Left lung (tissue), 10 donors: ENCODE results near the gene TMEM11. TPM values are rescaled to one million over a fixed set of nuclear protein-coding genes. Genes with fewer than 3 reads are reported as not detected.

ENCODE experiments used
- ATAC-seq: fragments of 200-7000 bp; cut with Tn5 transposase; one replicate; pipeline ENCODE4 v1.9.1; 2020; ENCODE audit warnings: moderate library complexity
- DNase-seq, 4 donors: peaks; one replicate each; pipeline ENCODE4 v3.0.0-alpha.2; 2013 to 2020
- H3K27ac ChIP-seq, 2 donors: fragments of 200-600 bp; sonication (generic) in 1 of 2; one replicate each; pipeline versions ENCODE4 v1.5.0 to v1.8.0; 2020 to 2021
- H3K27me3 ChIP-seq, 2 donors: fragments of 200-600 bp; sonication (generic) in 1 of 2; one replicate each; pipeline versions ENCODE4 v1.5.0 to v1.8.0; 2020 to 2021
- H3K36me3 ChIP-seq, 2 donors: fragments of 200-600 bp; sonication (generic) in 1 of 2; one replicate each; pipeline versions ENCODE4 v1.5.0 to v1.8.0; 2020 to 2021
- H3K4me1 ChIP-seq, 2 donors: fragments of 200-600 bp; one replicate each; pipeline ENCODE4 v1.8.0; 2021
- H3K4me3 ChIP-seq, 2 donors: fragments of 200-600 bp; sonication (generic) in 1 of 2; one replicate each; pipeline versions ENCODE4 v1.5.0 to v1.8.0; 2020 to 2021; ENCODE audit warnings: mild to moderate bottlenecking in 1 of 2
- H3K9me3 ChIP-seq, 2 donors: fragments of 200-600 bp; sonication (generic) in 1 of 2; one replicate each; pipeline versions ENCODE4 v1.5.0 to v1.8.0; 2020 to 2021
- intact Hi-C, 2 donors: fragments of 100-400 bp; cut with DNase I; formaldehyde crosslinking; loops; one replicate each; pipeline versions ENCODE4 v1.11.2 to v1.14.2; 2022
- polyA plus RNA-seq, 6 donors: library from polyadenylated mRNA; unstranded; fragments of 120-200 nt; gene quantifications; one replicate each; pipeline ENCODE4 v1.2.1, GENCODE V29; 2013; ENCODE audit not compliant: insufficient read length in 6 of 6
- total RNA-seq, 2 donors: library from RNA; stranded (reverse); fragmentation: NEBNext Ultra II Directional; extraction: Animal tissue kit (Norgen Biotek cat#: 25700); gene quantifications; one replicate each; pipeline ENCODE4 v1.2.1, GENCODE V29; 2021
- TF ChIP-seq, protein P1 (sequence below), 2 donors: fragments of 200-600 bp; sonication (generic) in 1 of 2; IDR thresholded peaks; one replicate each; pipeline versions ENCODE4 v1.5.0 to v1.8.0; 2021; ENCODE audit warnings: antibody characterized with exemption in 2 of 2
- donor health status: DM: no; HTN: yes; CAD: no.
- donor health status: DM: no; HTN: no; CAD: no.

The TMEM11 gene
- total and polyA plus RNA-seq, 8 donors, result 17.1 to 25.1 (median 19.5) TPM

DNA sequence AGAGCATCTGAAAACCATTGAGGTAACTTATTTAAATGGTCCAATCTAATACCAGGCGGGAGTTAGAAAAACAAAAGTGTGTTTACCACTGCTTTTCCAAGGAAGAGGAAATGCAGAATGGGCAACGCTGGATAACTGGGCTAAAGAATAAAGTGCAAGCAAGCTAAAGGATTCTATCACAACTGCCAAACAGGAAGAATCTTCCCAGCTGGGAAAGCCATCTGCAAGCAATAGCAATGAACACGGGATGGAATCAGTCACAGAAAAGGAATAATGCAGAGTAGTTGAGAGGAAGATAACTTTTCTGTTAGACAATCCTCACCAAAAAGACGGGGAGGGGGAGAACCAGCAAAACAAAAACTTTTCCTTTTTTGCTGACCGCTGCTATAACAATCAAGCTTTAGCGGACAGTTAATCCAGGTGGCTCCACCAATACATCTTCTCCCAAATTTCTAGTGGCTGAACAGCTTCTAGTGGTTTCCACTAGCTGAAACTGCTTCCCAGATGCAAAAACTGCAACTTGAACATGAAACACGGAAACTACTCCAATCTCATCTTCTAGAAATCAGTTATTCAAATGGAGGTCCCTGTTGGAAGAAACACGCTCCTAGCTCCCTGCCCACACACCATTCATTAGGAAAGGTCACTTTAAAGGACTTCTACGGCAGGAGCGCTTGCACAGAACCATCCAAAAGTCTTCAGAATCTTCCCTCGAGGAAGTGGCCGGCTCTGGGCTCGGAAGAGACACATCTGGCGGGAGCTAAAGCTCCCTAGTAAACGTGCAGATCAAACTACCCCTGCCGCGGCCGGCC, 929 bp downstream of the TMEM11 start:
- Histone ChIP-seq H3K4me1 (peaks cover 31 to 80% of the 10 kb centered on the region in 2 donors), H3K27me3 (no peaks in the 10 kb centered on the region), H3K4me3 (peak overlapping the region; percentile 78 to 99), H3K9me3 (no peaks in the 10 kb centered on the region), H3K36me3 (peaks cover 0 to 30% of the 10 kb centered on the region in 2 donors), H3K27ac (peak overlapping the region; percentile 95 to 97)
- peak in 1 of 4 donors; percentile 7 for DNase-seq
- intact Hi-C loops, result no loop called here
- no peak for ATAC-seq
- TF ChIP-seq, protein P1, sequence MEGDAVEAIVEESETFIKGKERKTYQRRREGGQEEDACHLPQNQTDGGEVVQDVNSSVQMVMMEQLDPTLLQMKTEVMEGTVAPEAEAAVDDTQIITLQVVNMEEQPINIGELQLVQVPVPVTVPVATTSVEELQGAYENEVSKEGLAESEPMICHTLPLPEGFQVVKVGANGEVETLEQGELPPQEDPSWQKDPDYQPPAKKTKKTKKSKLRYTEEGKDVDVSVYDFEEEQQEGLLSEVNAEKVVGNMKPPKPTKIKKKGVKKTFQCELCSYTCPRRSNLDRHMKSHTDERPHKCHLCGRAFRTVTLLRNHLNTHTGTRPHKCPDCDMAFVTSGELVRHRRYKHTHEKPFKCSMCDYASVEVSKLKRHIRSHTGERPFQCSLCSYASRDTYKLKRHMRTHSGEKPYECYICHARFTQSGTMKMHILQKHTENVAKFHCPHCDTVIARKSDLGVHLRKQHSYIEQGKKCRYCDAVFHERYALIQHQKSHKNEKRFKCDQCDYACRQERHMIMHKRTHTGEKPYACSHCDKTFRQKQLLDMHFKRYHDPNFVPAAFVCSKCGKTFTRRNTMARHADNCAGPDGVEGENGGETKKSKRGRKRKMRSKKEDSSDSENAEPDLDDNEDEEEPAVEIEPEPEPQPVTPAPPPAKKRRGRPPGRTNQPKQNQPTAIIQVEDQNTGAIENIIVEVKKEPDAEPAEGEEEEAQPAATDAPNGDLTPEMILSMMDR (IDR thresholded peaks at IDR 0.05), result no peak

DNA sequence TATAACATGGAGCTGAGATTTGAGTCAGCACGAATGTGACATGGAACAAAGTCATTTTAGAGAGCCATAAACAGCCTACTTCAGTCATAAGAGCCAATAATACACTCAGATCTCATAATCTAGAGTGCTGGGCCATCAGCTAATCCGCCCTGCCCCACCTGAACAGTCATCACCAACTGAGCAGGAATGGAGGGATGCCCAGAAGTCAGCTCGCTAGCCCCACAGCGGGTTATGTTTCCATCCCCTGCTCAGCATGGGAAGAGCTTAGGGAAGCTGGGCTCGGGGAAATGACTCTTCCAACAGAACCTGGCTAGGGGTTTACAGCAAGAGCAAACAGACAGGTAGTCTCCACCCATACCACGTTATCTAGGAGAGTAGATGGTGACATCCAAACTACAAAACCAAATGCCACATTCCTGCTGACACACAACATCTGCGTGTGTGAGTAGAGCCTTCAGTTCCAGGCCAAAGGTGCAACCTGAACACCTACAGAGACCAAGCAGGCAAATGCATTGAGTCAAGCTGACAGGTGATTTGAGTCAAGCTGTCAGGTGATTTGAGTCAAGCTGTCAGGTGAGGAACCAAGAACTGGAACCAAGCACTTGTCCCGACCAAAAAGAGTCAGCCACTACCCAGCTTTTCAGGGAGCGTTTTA, 2.0 kb downstream of the TMEM11 start:
- intact Hi-C loops, result no loop called here
- H3K36me3 ChIP-seq, result peaks cover 0 to 41% of the 10 kb centered on the region in 2 donors
- H3K4me1 ChIP-seq, result peaks cover 31 to 71% of the 10 kb centered on the region in 2 donors
- H3K9me3 ChIP-seq, result no peaks in the 10 kb centered on the region
- H3K4me3 ChIP-seq, result peak overlapping the region in 1 of 2 donors; percentile 78
- TF ChIP-seq, protein P1 (IDR thresholded peaks at IDR 0.05), result no peak
- no peaks in the 10 kb centered on the region for H3K27me3 ChIP-seq
- no peak overlapping the region for H3K27ac ChIP-seq
- DNase-seq (no peak), ATAC-seq (no peak)

DNA sequence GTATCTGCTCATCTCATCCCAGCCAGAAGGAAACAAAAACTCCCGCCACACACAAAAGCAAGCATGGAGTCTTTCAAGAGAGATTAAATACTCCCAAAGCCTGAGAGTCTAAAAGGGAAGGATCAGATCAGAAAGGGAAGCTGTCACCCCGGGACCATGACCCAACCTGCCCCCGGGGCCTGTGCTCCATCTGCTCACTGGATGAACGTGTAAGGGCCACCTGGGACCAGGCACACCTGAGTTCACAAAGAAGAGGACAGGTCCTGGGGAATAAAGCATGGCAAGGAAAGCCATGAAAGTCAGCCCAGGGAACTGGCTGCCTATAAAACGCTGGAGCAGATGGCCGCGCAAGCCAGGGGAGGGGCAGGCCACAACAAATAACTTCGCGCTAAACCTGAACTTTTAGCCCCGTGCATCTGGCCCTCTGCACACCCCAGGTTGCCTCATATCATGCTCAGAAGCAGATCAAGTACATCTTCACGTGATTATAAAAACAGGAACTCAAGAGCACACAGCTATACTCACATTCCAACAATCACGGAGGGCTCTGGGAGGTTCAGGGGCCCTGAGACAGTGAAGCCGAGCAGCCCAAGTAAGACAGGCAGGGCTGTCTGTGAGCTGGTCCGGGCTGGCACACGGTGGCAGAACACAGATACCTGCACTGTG, 3.4 kb downstream of the TMEM11 start:
- Histone ChIP-seq H3K27ac (no peak overlapping the region), H3K9me3 (no peaks in the 10 kb centered on the region), H3K27me3 (no peaks in the 10 kb centered on the region), H3K4me3 (no peak overlapping the region), H3K4me1 (peaks cover 31 to 58% of the 10 kb centered on the region in 2 donors), H3K36me3 (peaks cover 0 to 43% of the 10 kb centered on the region in 2 donors)
- intact Hi-C loops, result no loop called here
- DNase-seq (no peak), ATAC-seq (no peak)
- TF ChIP-seq, protein P1 (IDR thresholded peaks at IDR 0.05), result no peak

- Histone ChIP-seq H3K9me3 (no peaks in the 10 kb centered on the region), H3K36me3 (peaks cover 0 to 43% of the 10 kb centered on the region in 2 donors), H3K27ac (peak overlapping the region in 1 of 2 donors; percentile 30), H3K4me1 (peaks cover 23 to 49% of the 10 kb centered on the region in 2 donors), H3K4me3 (no peak overlapping the region), H3K27me3 (no peaks in the 10 kb centered on the region)
- intact Hi-C loops, result no loop called here
- ATAC-seq, result peak; percentile 9
- peak in 2 of 4 donors; percentile 76 to 83 for DNase-seq
- TF ChIP-seq, protein P1 (IDR thresholded peaks at IDR 0.05), result no peak
Measured at GRCh38 chr17:21209511-21210175, 4.3 kb downstream of the TMEM11 start.
